BJ (cell line): ENCODE measurements around the gene ETFBKMT. TPM values are rescaled to one million over a fixed set of nuclear protein-coding genes. Genes with fewer than 3 reads are reported as not detected.
"Not testable (repeated sequence)": the region's sequence is repeated elsewhere in the genome, so short reads cannot be mapped to it uniquely, and the experiment has no call there.

ENCODE experiments used
- CTCF ChIA-PET: fragments of 350-600 bp; formaldehyde crosslinking; extraction: SDS; loops from one replicate; lab custom pipeline; 2021; ENCODE audit warnings: antibody characterized with exemption, inconsistent platforms; lab: Yijun Ruan, JAX
- POLR2A ChIA-PET: fragments of 300-600 bp; sonication (Branson Sonifier 250); formaldehyde crosslinking; extraction: SDS; loops from one replicate; lab custom pipeline; 2021; ENCODE audit warnings: antibody characterized with exemption; lab: Charles Lee
- DNase-seq: peaks from one replicate; pipeline ENCODE4 v3.0.0-alpha.2; 2011; ENCODE audit warnings: low read depth
- H3K27me3 ChIP-seq: 2 replicates; pipeline ENCODE4 v1.6.0; 2011; ENCODE audit warnings: low read length; ENCODE audit not compliant: control insufficient read depth, insufficient read depth
- H3K36me3 ChIP-seq: 2 replicates; pipeline ENCODE4 v1.5.1; 2011; ENCODE audit warnings: low read length; ENCODE audit not compliant: control insufficient read depth, insufficient read depth
- H3K4me3 ChIP-seq: 2 replicates; pipeline ENCODE4 v1.5.1; 2011; ENCODE audit warnings: low read depth, mild to moderate bottlenecking, control low read depth, low read length
- CTCF ChIP-seq: IDR thresholded peaks from 2 replicates; pipeline ENCODE4 v1.5.1; 2011; ENCODE audit warnings: low read depth, mild to moderate bottlenecking, control low read depth, inconsistent platforms, low read length, moderate library complexity; ENCODE audit not compliant: insufficient read depth
- polyA plus RNA-seq: library from polyadenylated mRNA; depleted of rRNA; stranded (reverse); fragments of >200 nt; gene quantifications from 2 replicates; pipeline ENCODE4 v1.2.3, GENCODE V29; 2011

ETFBKMT gene
- polyA plus RNA-seq, 1 experiment = 0.94 TPM

- no peak for TF ChIP-seq CTCF
- CTCF ChIA-PET = interaction anchor here (0.6 to 0.7 kb wide), 2 partner anchors 29 to 666 kb away, joined by 3 read pairs; no protein-coding TSS in a partner anchor
- no peak overlapping the region for H3K4me3 ChIP-seq
- no peaks in the 10 kb centered on the region for H3K27me3 ChIP-seq
- no peak for DNase-seq
- no peaks in the 10 kb centered on the region for H3K36me3 ChIP-seq
- POLR2A ChIA-PET = no interaction called here
These were observed 27.6 kb downstream of the ETFBKMT start for GRCh38 chr12:31687101-31687527.

GRCh38 chr12:31689921-31690320 lies 30.4 kb downstream of the ETFBKMT start:
- CTCF ChIA-PET = not testable (repeated sequence)

GRCh38 chr12:31702047-31702446 lies 42.6 kb downstream of the ETFBKMT start:
- Histone ChIP-seq H3K27me3 (no peaks in the 10 kb centered on the region), H3K36me3 (no peaks in the 10 kb centered on the region), H3K4me3 (no peak overlapping the region)
- 0 out of 2 replicates have a peak, but pooled peaks have one; percentile 5 for TF ChIP-seq CTCF
- POLR2A ChIA-PET = no interaction called here
- CTCF ChIA-PET = no interaction called here
- no peak for DNase-seq

More at GRCh38 chr12:31689921-31690320, 30.4 kb downstream of the ETFBKMT start:
- H3K36me3 ChIP-seq, H3K4me3 ChIP-seq, POLR2A ChIA-PET, DNase-seq, H3K27me3 ChIP-seq: not testable (repeated sequence)

- Histone ChIP-seq H3K27me3 (no peaks in the 10 kb centered on the region), H3K4me3 (no peak overlapping the region), H3K36me3 (no peaks in the 10 kb centered on the region)
- ChIA-PET CTCF (no interaction called here), POLR2A (no interaction called here)
- no peak for TF ChIP-seq CTCF
- no peak for DNase-seq
These were observed 46.1 kb downstream of the ETFBKMT start for GRCh38 chr12:31705621-31706020.

GRCh38 chr12:31708118-31708517 lies 48.6 kb downstream of the ETFBKMT start:
- POLR2A ChIA-PET, H3K4me3 ChIP-seq, CTCF ChIA-PET, H3K27me3 ChIP-seq, H3K36me3 ChIP-seq, DNase-seq: not testable (repeated sequence)

- no peak for DNase-seq
- CTCF ChIA-PET = no interaction called here
- POLR2A ChIA-PET = no interaction called here
- no peak overlapping the region for H3K4me3 ChIP-seq
- H3K36me3 ChIP-seq = no peaks in the 10 kb centered on the region
- TF ChIP-seq CTCF = no peak
- H3K27me3 ChIP-seq = no peaks in the 10 kb centered on the region
These were observed 50.7 kb downstream of the ETFBKMT start for GRCh38 chr12:31710021-31710818.
